Upper lobe of left lung (tissue), 4 donors: ENCODE measurements around the gene NVL.

Source experiments
- EP300 ChIP-seq, 4 donors: sonication (generic); formaldehyde crosslinking; IDR thresholded peaks; one replicate each; pipeline ENCODE4 v1.5.1; 2017; ENCODE audit warnings: antibody characterized with exemption in 4 of 4, control low read depth in 2 of 4
- TF ChIP-seq, protein P1 (sequence below), 6 experiments: fragments of 450-650 bp in 4 of 6; fragments of 200-600 bp in 2 of 6; sonication (generic) in 2 of 6; IDR thresholded peaks; one replicate each; pipeline ENCODE4 v1.5.1; 2016 to 2019; ENCODE audit warnings: antibody characterized with exemption in 6 of 6

DNA sequence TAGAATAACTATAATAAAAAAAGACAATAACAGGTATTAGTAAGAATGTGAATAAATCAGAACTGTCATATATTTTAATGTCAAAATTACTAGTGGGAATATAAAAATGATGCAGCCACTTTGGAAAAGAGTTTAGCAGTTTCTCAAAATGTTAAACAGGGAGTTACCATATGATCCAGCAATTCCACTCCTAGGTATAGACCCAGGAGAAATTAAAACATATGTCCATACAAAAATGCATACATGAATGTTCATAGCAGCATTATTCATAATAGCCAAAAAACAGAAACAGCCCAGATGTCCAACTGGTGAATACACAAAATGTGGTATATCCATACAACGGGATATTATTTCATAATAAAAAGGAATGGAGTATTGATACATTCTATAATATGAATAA, 71.6 kb downstream of the NVL start:
- TF ChIP-seq, protein P1, sequence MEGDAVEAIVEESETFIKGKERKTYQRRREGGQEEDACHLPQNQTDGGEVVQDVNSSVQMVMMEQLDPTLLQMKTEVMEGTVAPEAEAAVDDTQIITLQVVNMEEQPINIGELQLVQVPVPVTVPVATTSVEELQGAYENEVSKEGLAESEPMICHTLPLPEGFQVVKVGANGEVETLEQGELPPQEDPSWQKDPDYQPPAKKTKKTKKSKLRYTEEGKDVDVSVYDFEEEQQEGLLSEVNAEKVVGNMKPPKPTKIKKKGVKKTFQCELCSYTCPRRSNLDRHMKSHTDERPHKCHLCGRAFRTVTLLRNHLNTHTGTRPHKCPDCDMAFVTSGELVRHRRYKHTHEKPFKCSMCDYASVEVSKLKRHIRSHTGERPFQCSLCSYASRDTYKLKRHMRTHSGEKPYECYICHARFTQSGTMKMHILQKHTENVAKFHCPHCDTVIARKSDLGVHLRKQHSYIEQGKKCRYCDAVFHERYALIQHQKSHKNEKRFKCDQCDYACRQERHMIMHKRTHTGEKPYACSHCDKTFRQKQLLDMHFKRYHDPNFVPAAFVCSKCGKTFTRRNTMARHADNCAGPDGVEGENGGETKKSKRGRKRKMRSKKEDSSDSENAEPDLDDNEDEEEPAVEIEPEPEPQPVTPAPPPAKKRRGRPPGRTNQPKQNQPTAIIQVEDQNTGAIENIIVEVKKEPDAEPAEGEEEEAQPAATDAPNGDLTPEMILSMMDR (IDR thresholded peaks at IDR 0.05) = no peak
- TF ChIP-seq EP300 (IDR thresholded peaks at IDR 0.05) = no peak
